Measurements from ENCODE around the gene KBTBD13. TPM values are rescaled to one million over a fixed set of nuclear protein-coding genes. Genes with fewer than 3 reads are reported as not detected.

KBTBD13 gene
- total RNA-seq, 4 donors from 2014 or later: not detected

DNA sequence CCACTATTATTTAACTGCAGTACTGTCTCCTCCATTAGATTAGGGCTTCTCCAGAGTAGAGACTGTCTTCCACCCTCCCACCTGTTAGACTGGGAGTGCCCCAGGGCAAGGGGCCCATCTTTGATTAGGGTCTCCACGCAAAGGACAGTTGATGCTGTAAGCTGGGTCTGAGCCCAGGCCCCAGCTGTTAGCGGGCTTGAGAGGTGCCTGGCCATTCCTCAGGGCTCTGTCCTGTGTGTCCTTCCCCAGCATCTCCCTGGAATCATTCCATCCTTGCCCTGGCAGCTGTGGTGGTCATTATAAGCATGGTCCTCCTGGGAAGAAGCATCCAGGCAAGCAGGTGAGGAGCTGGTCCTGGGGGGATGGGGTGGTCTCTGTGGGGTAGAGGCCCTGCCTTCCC, 25.3 kb upstream of the KBTBD13 start:
- DNase-seq (ENCODE audit: low spot score): no peak

DNA sequence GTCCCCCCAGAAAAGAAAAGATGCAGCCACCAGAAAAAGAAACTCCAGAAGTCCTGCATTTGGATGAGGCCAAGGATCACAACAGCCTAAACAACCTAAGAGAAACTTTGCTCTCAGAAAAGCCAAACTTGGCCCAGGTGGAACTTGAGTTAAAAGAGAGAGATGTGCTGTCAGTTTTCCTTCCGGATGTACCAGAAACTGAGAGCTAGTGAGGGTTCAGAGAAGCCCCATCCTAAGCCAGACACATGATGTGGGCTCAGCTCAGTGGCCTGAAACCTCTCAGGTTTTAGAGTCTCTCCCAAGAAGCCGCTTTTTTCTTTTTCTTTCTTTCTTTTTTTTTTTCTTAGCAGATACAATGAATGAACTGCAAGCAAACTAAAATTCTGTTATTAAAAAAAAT, 23.6 kb upstream of the KBTBD13 start:
- ATAC-seq (ENCODE audit: low FRiP score) (no peak), DNase-seq (ENCODE audit: low spot score) (no peak)
- TF ChIP-seq, protein P1, sequence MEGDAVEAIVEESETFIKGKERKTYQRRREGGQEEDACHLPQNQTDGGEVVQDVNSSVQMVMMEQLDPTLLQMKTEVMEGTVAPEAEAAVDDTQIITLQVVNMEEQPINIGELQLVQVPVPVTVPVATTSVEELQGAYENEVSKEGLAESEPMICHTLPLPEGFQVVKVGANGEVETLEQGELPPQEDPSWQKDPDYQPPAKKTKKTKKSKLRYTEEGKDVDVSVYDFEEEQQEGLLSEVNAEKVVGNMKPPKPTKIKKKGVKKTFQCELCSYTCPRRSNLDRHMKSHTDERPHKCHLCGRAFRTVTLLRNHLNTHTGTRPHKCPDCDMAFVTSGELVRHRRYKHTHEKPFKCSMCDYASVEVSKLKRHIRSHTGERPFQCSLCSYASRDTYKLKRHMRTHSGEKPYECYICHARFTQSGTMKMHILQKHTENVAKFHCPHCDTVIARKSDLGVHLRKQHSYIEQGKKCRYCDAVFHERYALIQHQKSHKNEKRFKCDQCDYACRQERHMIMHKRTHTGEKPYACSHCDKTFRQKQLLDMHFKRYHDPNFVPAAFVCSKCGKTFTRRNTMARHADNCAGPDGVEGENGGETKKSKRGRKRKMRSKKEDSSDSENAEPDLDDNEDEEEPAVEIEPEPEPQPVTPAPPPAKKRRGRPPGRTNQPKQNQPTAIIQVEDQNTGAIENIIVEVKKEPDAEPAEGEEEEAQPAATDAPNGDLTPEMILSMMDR (IDR thresholded peaks at IDR 0.05): no peak

More for the DNA sequence above, 25.3 kb upstream of the KBTBD13 start:
- ATAC-seq (ENCODE audit: low FRiP score): no peak
- TF ChIP-seq, protein P1 (IDR thresholded peaks at IDR 0.05): no peak

DNA sequence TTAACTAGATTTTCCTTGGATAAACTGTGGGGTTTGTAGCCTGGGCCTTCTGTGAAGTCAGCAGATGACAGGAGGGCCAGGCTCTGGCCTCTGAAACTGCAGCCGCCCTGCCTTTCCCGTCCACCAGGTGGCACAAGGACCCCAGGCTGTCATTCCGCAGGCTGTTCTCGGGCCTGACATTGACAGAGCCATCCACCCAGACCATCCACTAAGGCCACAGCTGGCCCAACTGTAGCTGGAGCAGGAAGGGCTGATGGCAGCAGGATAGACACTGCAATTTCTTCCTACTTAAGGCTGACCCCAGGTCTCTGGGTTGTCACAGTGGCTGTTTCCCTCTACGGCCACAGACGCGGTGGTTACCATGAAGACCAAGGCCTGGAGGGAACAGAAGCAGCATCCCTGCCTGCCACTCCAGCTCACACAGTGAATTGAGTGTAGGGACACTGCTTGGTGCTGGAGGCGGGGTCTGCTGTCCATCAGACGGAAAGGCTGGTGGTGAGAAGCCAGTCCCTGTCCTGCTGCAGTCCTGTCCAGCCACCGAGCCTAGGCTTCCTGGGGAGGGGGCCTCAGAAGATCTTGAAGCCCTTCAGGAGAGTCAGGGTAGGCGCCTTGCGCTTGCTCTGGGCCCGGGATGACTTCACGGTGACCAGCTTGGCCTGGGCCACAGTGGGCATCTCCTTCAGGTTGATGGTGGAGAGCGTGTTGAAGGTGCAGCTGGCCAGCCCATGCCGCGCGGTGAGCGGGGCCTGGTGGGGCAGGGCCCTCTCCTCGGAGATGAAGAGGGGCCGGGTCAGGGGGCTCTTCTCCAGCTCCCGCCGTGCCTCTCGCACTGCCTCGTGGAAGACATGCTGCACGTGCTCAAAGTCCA, 22.0 kb upstream of the KBTBD13 start:
- TF ChIP-seq, protein P1 (IDR thresholded peaks at IDR 0.05): peak in 1 of 3 donors; percentile 46
- no peak for ATAC-seq (ENCODE audit: low FRiP score)
- DNase-seq (ENCODE audit: low spot score): peak; percentile 41

DNA sequence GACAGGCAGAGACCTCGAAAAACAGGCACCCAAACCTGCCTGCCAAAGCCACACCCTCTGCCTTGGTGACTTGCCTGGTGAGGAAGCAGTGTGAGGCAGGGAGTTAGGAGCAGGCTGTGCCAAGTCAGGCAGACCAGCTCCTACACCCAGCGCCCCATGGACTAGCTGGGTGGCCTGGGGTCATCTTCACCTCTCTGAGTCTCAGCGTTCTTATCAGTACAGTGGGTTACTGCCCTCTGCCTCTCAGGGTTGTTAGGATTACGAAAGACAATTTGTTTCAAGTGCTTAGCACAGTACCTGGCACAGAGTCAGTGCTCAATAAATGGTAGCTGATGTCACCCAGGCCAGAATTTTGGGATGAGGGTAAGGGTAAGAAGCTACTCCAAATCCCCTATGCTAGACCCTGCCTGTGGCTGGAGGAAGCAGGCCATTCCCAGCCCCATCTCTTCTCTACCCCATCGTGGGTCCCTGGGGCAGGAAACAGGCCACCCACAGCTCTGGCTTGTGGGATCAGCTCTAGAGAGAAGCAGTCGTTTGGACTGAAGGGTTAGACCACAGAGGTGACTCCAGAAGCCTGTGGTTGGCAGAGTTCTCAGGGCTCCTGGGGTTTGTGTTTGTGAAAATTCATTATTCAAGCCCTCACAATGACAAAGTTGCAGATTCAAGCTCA, 21.2 kb upstream of the KBTBD13 start:
- TF ChIP-seq, protein P1 (IDR thresholded peaks at IDR 0.05): no peak
- ATAC-seq (ENCODE audit: low FRiP score): no peak
- no peak for DNase-seq (ENCODE audit: low spot score)

DNA sequence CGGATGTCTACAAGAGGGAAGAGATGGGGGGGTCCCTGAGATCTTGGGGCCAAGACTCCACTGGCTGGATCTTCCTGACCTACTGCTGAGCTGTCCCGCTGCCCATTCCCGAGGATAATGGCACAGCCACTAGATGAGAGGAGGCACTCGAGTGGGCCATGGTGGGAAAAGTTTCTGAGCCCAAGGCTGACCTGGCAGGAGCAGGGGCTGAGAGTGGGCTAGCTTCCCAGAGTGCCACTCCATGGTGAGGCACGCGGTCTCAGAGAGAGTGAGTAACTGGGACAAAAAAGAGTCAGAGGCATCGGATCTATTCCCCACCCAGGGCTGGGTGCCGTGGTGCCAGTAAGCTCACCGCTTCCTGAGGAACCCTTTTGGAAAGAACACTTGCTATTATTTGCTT, 20.4 kb upstream of the KBTBD13 start:
- TF ChIP-seq, protein P1 (IDR thresholded peaks at IDR 0.05): no peak
- ATAC-seq (ENCODE audit: low FRiP score) (no peak), DNase-seq (ENCODE audit: low spot score) (no peak)

DNA sequence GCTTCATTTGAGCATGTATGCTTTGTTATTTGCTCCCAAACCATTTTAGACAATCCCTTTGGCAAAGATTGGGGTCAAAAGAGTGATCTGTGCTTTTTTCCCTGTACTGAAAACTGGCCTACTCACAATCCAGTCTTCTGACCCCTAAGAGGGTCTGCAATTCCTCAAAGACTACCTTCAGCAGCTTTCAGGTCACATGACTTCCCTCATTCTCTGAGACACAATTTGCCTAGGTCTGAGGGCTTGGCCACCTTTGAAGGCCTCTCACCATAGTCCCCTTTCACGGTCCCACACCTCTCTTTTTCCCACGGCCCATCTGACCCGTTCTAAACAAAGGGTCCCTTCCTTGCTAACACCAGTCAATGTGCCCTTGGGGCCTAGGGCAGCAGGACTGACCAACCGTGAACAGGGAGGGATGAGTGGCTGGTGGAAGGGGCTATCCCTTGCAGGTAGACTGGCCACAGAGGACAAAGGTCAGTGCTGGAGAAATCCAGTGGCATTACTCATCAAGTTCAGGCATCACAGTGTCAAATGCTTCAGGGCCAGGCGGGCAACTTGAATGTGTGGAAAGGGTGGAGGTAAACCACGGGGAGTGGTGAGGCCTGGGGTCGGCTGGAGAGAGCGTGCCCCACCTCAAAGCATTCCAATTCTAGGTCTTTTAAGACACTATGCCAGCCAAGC, 19.5 kb upstream of the KBTBD13 start:
- DNase-seq (ENCODE audit: low spot score) (no peak), ATAC-seq (ENCODE audit: low FRiP score) (no peak)
- TF ChIP-seq, protein P1 (IDR thresholded peaks at IDR 0.05): no peak
